ENCODE results near the gene ESPL1. TPM values are rescaled to one million over a fixed set of nuclear protein-coding genes. Genes with fewer than 3 reads are reported as not detected.

Gene ESPL1
- total and polyA plus RNA-seq, 7 donors = under 0.01 to 7.6 (median 1.9) TPM

- Histone ChIP-seq H3K4me3 (no peak overlapping the region), H3K9me3 (no peaks in the 10 kb centered on the region), H3K36me3 (peaks cover 20 to 81% (median 36%) of the 10 kb centered on the region in 4 donors), H3K27me3 (no peaks in the 10 kb centered on the region), H3K27ac (no peak overlapping the region), H3K4me1 (no peaks in the 10 kb centered on the region)
- DNase-seq = no peak
- intact Hi-C loops (cut with DNase I) = no loop called here
- WGBS, 2 donors = 51 to 62% methylated on average over 3 of the region's 3 CpGs
- no peak for TF ChIP-seq POLR2AphosphoS5 (IDR thresholded peaks at IDR 0.05)
- TF ChIP-seq, protein P1, sequence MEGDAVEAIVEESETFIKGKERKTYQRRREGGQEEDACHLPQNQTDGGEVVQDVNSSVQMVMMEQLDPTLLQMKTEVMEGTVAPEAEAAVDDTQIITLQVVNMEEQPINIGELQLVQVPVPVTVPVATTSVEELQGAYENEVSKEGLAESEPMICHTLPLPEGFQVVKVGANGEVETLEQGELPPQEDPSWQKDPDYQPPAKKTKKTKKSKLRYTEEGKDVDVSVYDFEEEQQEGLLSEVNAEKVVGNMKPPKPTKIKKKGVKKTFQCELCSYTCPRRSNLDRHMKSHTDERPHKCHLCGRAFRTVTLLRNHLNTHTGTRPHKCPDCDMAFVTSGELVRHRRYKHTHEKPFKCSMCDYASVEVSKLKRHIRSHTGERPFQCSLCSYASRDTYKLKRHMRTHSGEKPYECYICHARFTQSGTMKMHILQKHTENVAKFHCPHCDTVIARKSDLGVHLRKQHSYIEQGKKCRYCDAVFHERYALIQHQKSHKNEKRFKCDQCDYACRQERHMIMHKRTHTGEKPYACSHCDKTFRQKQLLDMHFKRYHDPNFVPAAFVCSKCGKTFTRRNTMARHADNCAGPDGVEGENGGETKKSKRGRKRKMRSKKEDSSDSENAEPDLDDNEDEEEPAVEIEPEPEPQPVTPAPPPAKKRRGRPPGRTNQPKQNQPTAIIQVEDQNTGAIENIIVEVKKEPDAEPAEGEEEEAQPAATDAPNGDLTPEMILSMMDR (IDR thresholded peaks at IDR 0.05) = no peak
- no peak for TF ChIP-seq POLR2A (IDR thresholded peaks at IDR 0.05)
- TF ChIP-seq EP300 (IDR thresholded peaks at IDR 0.05) = no peak
These were observed 45.9 kb downstream of the ESPL1 start for GRCh38 chr12:53313996-53314395.

DNA sequence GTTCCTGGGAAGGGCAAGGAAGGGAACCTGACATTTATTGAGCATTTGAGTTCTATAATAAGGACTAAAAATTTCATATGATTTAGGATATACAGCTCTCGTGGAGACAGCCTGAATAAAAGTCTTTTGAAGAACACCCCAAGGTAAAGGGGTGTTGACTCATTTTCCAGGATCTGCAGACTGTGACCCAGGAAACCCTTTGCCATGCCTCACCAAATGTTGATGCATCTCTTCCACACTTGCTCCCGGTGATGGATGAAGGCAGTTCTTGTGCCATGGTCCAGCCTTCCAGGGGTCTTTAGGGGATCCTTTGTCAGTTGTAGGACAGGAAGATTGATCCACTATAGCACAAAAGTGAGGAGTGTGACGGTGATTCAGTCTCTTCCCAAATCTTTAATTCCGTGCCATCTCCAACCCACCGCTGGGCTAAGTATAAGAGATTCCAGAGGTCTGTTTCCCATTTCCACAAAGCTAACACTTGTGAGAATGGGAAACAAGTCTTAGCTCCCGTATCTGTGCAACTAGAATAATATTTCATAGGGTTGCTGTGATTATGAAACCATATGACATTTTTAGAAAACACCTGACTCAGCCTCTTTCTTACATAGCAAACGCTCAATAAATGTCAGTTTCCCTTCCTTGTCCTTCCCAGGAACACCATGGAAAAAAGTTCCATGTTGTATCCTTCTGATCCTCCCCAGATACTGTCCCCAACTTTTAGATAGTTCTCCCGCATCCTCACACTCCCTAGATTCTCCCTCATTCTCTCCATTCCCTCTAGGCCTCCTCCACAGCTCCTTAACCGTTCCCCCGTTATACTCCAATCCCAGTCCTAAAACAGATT lies 52.5 kb downstream of the ESPL1 start:
- Histone ChIP-seq H3K36me3 (peaks cover 7 to 29% (median 11%) of the 10 kb centered on the region in 4 donors), H3K4me3 (peak overlapping the region; percentile 62 to 71 (median 66)), H3K27ac (peak overlapping the region; percentile 83 to 95 (median 90)), H3K9me3 (no peaks in the 10 kb centered on the region), H3K4me1 (peaks cover 0 to 40% (median 32%) of the 10 kb centered on the region in 4 donors), H3K27me3 (no peaks in the 10 kb centered on the region)
- intact Hi-C loops (cut with DNase I) = loop anchor here (2.0 to 5.0 kb wide), 2 partner anchors 24 to 182 kb away; partner anchors contain the start of gene TARBP2
- DNase-seq = no peak
- 41 to 44% methylated on average over 10 of the region's 10 CpGs for WGBS, 2 donors
- TF ChIP-seq POLR2AphosphoS5 (IDR thresholded peaks at IDR 0.05) (no peak), POLR2A (IDR thresholded peaks at IDR 0.05) (no peak), EP300 (IDR thresholded peaks at IDR 0.05) (no peak)
- TF ChIP-seq, protein P1 (IDR thresholded peaks at IDR 0.05) = no peak

- Histone ChIP-seq H3K9me3 (no peaks in the 10 kb centered on the region), H3K27me3 (no peaks in the 10 kb centered on the region), H3K4me3 (peak overlapping the region; percentile 50 to 85 (median 68)), H3K4me1 (peaks cover 0 to 45% (median 36%) of the 10 kb centered on the region in 4 donors), H3K27ac (peak overlapping the region; percentile 90 to 98 (median 96)), H3K36me3 (peaks cover 0 to 2% (median 0%) of the 10 kb centered on the region in 4 donors)
- intact Hi-C loops (cut with DNase I) = loop anchor here (1.0 to 5.0 kb wide), 2 partner anchors 21 to 178 kb away; partner anchors contain the start of gene TARBP2
- 21 to 56% methylated on average over 28 of the region's 28 CpGs for WGBS, 2 donors
- TF ChIP-seq POLR2AphosphoS5 (IDR thresholded peaks at IDR 0.05) (no peak), EP300 (IDR thresholded peaks at IDR 0.05) (no peak), POLR2A (IDR thresholded peaks at IDR 0.05) (no peak)
- TF ChIP-seq, protein P1 (IDR thresholded peaks at IDR 0.05) = no peak
- no peak for DNase-seq
These were observed 56.1 kb downstream of the ESPL1 start for GRCh38 chr12:53324113-53324778.

DNA sequence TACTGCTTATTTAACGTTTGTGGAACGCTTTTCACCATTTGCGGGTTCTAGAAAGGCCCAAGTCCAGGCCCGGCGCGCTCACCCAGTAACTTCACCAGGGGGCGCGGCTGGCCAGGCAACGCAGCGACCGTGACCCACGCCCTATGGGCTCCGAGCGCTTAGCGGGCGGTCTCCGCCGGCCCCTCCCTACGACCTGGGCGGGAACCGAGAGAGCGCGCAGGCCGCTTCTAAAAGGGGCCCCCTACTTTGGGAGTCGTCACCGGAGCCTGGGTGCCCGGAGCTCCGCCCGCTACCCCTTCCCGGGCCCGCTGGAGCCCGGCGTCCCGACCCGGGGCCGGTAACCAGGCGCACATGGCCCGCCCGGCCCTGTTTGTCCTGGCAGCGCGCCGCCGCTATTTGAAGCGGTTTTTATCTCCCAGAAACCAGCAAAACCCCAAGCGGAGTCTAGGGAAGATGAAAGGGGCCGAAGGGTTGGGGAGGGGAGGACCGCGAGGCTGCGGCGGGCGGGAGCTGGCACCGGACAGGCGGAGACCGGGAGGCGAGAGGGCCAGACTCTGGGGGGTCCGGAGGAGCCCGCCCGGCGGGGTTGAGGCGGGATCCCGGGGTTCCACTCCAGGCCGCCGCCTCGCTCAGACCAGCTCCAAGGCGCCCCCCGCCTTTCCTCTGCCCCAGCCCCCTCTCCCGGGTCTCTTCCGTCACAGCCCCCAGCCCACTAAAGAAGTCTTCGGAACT lies 56.8 kb downstream of the ESPL1 start:
- 0 to 1% methylated on average over 69 of the region's 69 CpGs for WGBS, 2 donors
- Histone ChIP-seq H3K36me3 (no peaks in the 10 kb centered on the region), H3K27me3 (no peaks in the 10 kb centered on the region), H3K27ac (peak overlapping the region; percentile 90 to 98 (median 96)), H3K4me3 (peak overlapping the region; percentile 50 to 85 (median 68)), H3K4me1 (peaks cover 0 to 40% (median 35%) of the 10 kb centered on the region in 4 donors), H3K9me3 (no peaks in the 10 kb centered on the region)
- peak; percentile 98 for DNase-seq
- intact Hi-C loops (cut with DNase I) = loop anchor here (1.0 to 5.0 kb wide), 2 partner anchors 20 to 177 kb away; partner anchors contain the start of gene TARBP2
- TF ChIP-seq, protein P1 (IDR thresholded peaks at IDR 0.05) = peak; percentile 70 to 84 (median 78)
- TF ChIP-seq POLR2AphosphoS5 (IDR thresholded peaks at IDR 0.05) (peak; percentile 71 to 91 (median 85)), EP300 (IDR thresholded peaks at IDR 0.05) (no peak), POLR2A (IDR thresholded peaks at IDR 0.05) (peak; percentile 83 to 85)

All from sigmoid colon (tissue), 7 donors.